Fibroblast of lung (primary cell): Measurements from ENCODE around the gene NHS.

ENCODE experiments used
- CTCF ChIP-seq, 2 donors: IDR thresholded peaks in 1 of 2; conservative IDR thresholded peaks in 1 of 2; 1 replicate in 1 of 2; 2 replicates in 1 of 2; pipeline ENCODE4 v1.5.1; 2011 to 2012; ENCODE audit warnings: low read length in 2 of 2, control low read depth in 1 of 2, inconsistent platforms in 1 of 2, low read depth in 1 of 2, mild to moderate bottlenecking in 1 of 2
- EZH2 ChIP-seq: IDR thresholded peaks from 2 replicates; pipeline ENCODE4 v1.5.1; 2012; ENCODE audit warnings: low read length, control low read depth, mild to moderate bottlenecking; ENCODE audit errors: missing control alignments

- no peak for TF ChIP-seq CTCF (conservative IDR thresholded peaks at IDR 0.05 in 1 of 2, IDR thresholded peaks at IDR 0.05 in 1 of 2; ENCODE audit: low read depth in 1 of 2, low read length in 2 of 2)
- no peak for TF ChIP-seq EZH2
Observed at GRCh38 chrX:17476411-17476810, 101.4 kb downstream of the NHS start.
